Uterus (tissue), 2 donors: Measurements from ENCODE around the gene PACRG.

Source experiments
- POLR2A ChIP-seq, 2 donors: fragments of 450-650 bp; IDR thresholded peaks; one replicate each; pipeline ENCODE4 v1.6.1; 2016; ENCODE audit warnings: antibody characterized with exemption in 2 of 2, mild to moderate bottlenecking in 1 of 2, moderate library complexity in 1 of 2
- TF ChIP-seq, protein P1 (sequence below), 4 experiments: fragments of 200-600 bp in 2 of 4; fragments of 450-650 bp in 2 of 4; sonication (generic) in 2 of 4; IDR thresholded peaks; one replicate each; pipeline ENCODE4 v1.5.1; 2016 to 2019; ENCODE audit warnings: antibody characterized with exemption in 4 of 4, mild to moderate bottlenecking in 2 of 4, moderate library complexity in 1 of 4

DNA sequence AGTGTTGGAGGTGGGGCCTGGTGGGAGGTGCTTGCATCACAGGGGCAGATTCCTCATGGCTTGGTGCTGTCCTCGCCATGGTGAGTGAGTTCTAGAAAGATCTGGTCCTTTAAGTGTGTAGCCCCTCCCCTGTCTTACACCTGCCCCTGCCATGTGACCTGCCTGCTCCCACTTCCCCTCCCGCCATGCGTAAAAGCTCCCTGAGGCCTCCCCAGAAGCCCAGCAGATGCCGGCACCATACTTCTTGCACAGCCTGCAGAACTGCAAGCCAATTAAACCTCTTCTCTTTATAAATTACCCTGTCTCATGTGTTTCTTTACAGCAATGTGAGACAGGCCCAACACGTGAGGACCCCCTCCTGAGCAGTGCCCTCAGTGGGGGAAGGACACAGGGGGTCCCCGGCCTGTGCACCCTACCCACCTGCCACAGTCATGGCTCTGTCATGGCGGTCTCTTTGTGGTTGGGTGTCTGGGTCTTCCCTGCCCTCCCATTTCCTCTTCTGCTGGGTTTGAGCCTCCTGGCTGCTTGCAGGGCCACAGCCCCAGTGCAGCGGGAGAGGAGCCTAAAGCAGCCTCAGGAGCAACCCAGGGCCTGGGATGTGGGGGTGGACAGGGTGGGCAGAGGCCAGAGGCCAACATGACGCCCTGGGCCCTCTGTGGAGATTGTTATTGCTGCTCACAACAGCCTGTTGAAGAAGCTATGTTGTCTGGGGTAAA is 599.5 kb downstream of the PACRG start:
- TF ChIP-seq, protein P1, sequence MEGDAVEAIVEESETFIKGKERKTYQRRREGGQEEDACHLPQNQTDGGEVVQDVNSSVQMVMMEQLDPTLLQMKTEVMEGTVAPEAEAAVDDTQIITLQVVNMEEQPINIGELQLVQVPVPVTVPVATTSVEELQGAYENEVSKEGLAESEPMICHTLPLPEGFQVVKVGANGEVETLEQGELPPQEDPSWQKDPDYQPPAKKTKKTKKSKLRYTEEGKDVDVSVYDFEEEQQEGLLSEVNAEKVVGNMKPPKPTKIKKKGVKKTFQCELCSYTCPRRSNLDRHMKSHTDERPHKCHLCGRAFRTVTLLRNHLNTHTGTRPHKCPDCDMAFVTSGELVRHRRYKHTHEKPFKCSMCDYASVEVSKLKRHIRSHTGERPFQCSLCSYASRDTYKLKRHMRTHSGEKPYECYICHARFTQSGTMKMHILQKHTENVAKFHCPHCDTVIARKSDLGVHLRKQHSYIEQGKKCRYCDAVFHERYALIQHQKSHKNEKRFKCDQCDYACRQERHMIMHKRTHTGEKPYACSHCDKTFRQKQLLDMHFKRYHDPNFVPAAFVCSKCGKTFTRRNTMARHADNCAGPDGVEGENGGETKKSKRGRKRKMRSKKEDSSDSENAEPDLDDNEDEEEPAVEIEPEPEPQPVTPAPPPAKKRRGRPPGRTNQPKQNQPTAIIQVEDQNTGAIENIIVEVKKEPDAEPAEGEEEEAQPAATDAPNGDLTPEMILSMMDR (IDR thresholded peaks at IDR 0.05), result no peak
- no peak for TF ChIP-seq POLR2A (IDR thresholded peaks at IDR 0.05)
